Endothelial cell of umbilical vein (primary cell): ENCODE results near the gene KCNH5.

Source experiments
- CTCF ChIP-seq, 2 donors: IDR thresholded peaks; 1 replicate in 1 of 2; 2 replicates in 1 of 2; pipeline ENCODE4 v1.5.1; 2011; ENCODE audit warnings: low read length in 2 of 2, mild to moderate bottlenecking in 2 of 2, moderate library complexity in 2 of 2, control low read depth in 1 of 2, inconsistent platforms in 1 of 2, low read depth in 1 of 2; ENCODE audit not compliant: insufficient read depth in 1 of 2; ENCODE audit errors: extremely low read depth in 1 of 2
- POLR2AphosphoS5 ChIP-seq: IDR thresholded peaks from 2 replicates; pipeline ENCODE4 v1.6.1; 2012; ENCODE audit warnings: low read depth, mild to moderate bottlenecking, control low read depth, low read length, moderate library complexity; ENCODE audit not compliant: insufficient read depth

GRCh38 chr14:63009495-63009894 is 35.8 kb downstream of the KCNH5 start:
- TF ChIP-seq CTCF (IDR thresholded peaks at IDR 0.05; ENCODE audit: extremely low read depth in 1 of 2, insufficient read depth in 1 of 2, low read depth in 1 of 2, low read length in 2 of 2) (no peak), POLR2AphosphoS5 (no peak)
